Coronary artery (tissue), 2 donors: ENCODE data around the gene CACNB3.

Source experiments
- DNase-seq: peaks from one replicate; pipeline ENCODE4 v3.0.0-alpha.2; 2017; ENCODE audit warnings: low spot score
- H3K27ac ChIP-seq, 2 donors: fragments of 200-600 bp; sonication (generic); one replicate each; pipeline ENCODE4 v1.5.1; 2016 to 2019
- H3K4me3 ChIP-seq: fragments of 200-600 bp; sonication (generic); 2 replicates; pipeline ENCODE4 v1.5.1; 2016; ENCODE audit warnings: mild to moderate bottlenecking, moderate library complexity
- TF ChIP-seq, protein P1 (sequence below): fragments of 200-600 bp; sonication (generic); IDR thresholded peaks from one replicate; pipeline ENCODE4 v1.5.1; 2019; ENCODE audit warnings: antibody characterized with exemption

The CACNB3 gene

DNA sequence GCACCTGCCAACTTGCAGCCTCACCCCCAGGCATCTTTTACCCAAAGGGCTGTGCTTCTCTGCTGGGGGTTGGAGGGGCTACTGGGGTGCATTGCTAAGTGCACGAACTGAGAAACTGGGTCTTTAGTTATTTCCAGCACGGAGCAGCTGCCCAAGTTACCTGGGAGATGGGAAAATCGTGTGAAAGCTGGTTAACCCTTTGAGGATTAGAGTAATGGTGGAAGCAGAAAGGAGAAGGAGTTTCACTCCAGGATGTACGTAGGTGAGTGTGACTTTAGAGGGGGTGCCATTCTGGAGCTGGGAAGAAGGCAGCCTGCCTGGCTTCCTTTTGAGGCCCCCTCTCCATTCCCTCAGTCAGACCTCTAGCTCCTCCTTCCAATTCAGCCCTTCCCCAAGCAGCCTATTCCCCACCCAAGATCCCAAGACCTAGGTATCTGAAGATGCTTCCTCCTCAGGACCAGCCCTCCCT is 28.4 kb upstream of the CACNB3 start:
- H3K4me3 ChIP-seq: peak overlapping the region; percentile 84
- TF ChIP-seq, protein P1, sequence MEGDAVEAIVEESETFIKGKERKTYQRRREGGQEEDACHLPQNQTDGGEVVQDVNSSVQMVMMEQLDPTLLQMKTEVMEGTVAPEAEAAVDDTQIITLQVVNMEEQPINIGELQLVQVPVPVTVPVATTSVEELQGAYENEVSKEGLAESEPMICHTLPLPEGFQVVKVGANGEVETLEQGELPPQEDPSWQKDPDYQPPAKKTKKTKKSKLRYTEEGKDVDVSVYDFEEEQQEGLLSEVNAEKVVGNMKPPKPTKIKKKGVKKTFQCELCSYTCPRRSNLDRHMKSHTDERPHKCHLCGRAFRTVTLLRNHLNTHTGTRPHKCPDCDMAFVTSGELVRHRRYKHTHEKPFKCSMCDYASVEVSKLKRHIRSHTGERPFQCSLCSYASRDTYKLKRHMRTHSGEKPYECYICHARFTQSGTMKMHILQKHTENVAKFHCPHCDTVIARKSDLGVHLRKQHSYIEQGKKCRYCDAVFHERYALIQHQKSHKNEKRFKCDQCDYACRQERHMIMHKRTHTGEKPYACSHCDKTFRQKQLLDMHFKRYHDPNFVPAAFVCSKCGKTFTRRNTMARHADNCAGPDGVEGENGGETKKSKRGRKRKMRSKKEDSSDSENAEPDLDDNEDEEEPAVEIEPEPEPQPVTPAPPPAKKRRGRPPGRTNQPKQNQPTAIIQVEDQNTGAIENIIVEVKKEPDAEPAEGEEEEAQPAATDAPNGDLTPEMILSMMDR: no peak
- H3K27ac ChIP-seq: peak overlapping the region; percentile 96
- no peak for DNase-seq

DNA sequence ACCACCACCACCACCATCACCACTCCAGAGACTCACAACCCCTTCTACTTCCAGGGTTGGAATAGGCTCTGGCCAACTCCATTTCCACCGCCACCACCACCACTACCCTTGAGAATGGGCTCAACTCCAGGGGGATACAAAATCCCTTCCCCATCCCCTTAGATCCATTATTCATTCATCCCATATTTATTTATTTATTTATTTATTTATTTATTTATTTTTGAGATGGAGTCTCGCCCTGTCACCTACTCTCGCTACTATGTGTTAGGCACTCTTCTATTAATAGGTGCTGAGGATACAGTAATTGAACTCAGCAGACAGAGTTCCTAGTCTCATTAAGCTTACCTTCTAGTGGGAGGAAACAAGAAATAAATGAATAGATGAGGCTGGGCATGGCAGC is 24.6 kb upstream of the CACNB3 start:
- TF ChIP-seq, protein P1: no peak
- Histone ChIP-seq H3K27ac (no peak overlapping the region), H3K4me3 (no peak overlapping the region)
- DNase-seq: no peak

DNA sequence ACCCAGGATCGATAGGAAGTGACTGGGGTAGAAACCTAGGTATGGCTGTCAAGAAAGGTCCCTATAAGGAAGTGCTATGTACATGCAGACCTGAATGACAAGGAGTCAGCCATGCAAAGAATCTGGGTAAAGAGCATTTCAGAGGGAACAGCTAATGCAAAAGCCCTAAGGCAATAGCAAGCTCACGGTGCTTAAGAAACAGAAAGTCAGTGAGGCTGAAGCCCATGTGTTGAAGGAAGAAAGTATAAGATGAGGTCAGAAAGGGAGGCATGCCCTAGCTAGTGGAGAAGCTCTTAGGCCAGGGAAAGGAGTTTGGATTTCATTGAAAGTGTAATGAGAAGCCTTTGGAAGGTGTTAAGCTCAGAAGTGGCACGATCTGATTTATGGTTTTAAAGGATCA is 23.4 kb upstream of the CACNB3 start:
- DNase-seq: no peak
- Histone ChIP-seq H3K27ac (no peak overlapping the region), H3K4me3 (no peak overlapping the region)
- TF ChIP-seq, protein P1: no peak

DNA sequence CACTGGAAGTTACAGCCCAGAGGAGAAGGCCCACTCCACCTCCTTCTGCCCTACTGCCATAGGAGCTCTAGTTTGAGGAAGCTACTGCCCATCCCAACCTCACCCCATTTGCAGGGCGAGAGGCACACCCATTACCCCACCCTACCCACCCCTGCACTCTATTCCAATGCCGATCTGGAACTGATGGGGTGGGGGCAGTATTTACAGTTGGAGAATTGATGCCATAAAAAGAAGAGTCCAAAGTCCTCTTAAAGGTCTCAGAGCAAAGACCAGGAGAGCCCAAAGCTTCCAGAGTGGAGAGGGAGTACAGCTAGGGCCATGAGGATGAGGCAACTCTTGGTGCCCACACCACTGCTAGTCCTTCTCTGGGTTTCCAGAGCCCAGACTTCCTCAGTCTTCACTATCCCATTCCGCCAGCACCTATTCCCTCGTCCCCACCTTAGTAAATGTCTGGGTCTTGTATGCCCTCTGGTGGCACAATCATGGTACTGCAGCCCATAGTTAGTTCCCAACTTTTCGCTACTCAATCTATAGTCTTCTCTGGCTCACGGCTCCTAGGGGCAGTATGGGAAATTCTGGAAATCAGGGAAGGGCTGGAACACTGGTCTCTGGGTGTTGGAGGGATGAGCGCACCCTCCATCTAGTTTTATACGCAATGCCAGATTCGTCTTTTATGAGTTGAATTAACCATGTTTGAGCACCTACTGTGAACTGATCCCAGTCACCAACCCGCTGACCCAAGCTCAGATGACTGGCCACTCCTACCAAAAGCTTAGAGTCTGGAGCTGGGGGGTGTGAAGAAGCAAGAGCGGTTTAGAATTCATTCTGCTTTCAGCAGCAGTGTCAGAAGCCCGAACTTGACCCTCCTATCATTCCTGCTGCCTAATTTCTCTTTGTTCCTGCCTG is 22.5 kb upstream of the CACNB3 start:
- H3K27ac ChIP-seq: no peak overlapping the region
- TF ChIP-seq, protein P1: peak; percentile 85
- no peak overlapping the region for H3K4me3 ChIP-seq
- DNase-seq: no peak

DNA sequence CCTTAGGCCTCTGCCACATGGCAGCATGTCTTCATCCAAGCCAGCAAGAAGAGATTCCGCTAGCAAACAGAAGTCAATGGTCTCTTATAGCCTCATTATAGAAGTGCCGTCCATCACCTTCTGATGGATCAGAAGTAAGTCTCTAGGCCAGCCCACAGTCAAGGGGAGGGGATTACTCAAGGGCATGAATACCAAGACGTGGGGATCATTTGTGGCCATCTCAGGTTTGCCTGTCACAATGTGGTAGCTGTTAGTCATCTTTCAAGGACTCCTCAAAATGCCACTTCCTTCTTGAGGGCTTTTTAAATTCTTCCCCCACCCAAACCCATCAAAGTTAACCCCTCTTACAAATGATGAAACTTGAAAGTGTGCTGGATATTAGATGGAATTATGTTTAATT is 21.3 kb upstream of the CACNB3 start:
- no peak for DNase-seq
- H3K4me3 ChIP-seq: no peak overlapping the region
- TF ChIP-seq, protein P1: no peak
- H3K27ac ChIP-seq: no peak overlapping the region

DNA sequence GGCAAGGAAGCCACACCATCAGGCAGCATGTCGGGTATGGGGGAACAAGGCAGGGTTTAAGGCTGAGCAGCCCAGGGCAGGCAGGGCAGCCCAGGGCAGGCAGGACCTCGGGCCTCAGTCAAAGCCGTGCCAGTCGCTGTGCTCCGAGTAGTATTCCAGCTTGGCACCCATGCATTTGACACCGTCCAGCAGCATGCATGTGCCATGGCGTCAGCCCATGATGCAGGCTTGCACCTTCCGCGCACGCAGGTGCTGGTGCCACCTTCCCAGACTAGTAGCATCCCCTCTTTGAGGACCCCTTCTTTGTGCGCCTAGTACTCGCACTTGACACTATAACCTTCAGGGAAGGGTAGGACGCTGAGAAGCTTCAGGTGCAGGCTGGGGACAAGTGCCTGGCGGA is 17.8 kb upstream of the CACNB3 start:
- Histone ChIP-seq H3K27ac (no peak overlapping the region), H3K4me3 (no peak overlapping the region)
- TF ChIP-seq, protein P1: no peak
- DNase-seq: no peak

DNA sequence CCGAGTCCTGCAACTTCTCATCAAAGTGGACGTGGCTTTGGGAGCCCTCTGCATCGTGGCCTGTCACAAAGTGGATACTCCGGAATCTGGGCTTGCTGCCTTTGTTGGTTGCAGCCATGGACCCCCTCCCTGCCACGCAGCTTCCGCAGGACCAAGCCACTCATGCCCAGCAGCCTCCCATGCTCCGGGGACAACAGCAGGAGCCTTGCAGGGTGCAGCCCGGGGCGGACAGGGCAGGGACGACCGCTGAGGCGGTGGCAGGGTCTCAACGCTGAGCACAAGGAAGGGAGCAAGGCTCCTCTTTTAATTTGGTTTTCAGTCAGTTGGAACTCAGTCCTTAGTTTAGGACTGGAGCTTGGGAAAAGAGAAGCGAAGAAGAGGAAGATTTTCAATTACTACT is 17.3 kb upstream of the CACNB3 start:
- Histone ChIP-seq H3K27ac (no peak overlapping the region), H3K4me3 (no peak overlapping the region)
- no peak for DNase-seq
- TF ChIP-seq, protein P1: no peak
